HG02798 (cell line): ENCODE results near the gene TMC3.
"Not testable (repeated sequence)": the region's sequence is repeated elsewhere in the genome, so short reads cannot be mapped to it uniquely, and the experiment has no call there.

ENCODE experiments used
- ATAC-seq: cut with Tn5 transposase; IDR thresholded peaks from one replicate; pipeline ENCODE4 v1.9.1; 2021; ENCODE audit warnings: mild to moderate bottlenecking; ENCODE audit not compliant: unreplicated experiment, poor library complexity

TMC3 gene

DNA sequence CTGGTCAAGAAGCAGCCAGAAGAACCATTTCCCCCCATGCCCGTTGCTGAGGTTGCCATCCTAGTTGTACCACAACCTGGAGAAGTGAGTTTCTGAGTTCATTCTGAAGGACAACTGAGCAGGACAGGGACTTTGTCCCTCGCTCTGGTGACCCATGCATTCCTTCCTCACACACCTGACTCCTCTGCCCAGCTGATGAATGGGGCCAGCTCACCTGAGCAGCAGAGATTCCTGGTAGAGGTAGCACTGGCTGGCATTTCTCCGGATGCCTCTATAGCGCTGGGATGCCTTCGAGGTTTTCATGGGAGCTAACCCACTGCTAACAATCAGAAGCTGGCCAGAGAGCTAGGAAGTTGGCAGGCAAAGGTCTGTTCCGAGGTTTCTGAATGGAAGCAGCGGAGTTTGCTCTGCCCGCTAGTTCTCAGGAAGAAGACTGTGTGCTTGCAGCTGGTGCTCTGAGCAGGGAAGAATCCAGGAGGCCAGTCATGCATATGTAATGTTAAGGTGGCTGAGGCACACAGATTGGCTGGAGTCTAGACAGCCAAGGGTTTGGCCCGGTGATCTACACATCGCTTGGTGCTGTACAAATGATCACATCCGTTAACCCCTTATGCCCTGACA is at the start of gene TMC3:
TSS of gene TMC3 (minus strand) at position 439 of the 621 bp plus-strand sequence. CDS start at position 303, 136 bp downstream.
- no peak for ATAC-seq

DNA sequence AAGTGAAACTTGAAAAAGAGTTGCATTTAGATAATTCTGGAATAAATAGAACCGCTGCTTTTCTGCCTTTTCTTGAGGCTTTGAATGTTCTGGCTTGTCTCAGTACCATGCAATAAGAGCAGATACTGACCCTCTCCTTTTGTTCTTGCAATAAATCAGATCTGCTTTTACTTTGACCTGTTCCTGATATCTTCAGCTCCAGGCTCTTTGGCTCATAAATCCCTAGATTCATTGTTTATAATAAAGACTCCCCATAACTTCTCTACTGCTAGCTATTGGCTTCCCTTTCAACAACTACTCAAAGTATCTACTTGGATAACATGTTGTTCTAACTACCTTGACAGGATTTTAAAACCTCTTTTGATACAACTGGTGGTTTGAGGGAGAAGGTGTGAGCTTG is 47.4 kb upstream of the TMC3 start:
- ATAC-seq = no peak

DNA sequence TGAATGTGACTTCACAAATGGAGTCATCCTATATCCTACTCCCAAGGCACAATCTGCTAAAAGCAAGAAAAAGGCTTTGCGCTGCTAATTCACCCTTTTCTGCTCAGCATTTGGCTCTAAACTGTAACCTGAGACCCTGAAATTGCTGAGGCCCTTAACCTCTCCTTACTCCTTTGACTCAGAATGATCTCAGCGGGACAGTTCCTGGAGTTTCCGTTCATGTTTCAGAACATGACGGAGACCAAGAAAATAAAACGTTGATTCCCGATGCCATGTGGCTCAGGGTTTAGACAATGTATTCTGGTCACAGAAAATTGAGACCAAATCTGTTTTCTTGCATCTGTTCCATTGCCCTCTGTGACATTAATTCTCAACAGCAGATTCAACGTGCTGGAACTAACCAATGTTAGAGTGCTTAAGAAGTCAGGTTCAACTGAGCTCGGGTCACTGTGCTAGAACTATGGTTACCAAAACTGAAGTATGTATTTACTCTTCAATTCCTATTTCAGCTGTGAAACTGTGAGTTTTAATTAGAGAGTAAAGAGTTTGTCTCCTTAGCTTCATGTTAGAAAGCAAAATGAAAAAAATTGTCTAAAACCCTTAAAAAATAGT is 45.4 kb upstream of the TMC3 start:
- ATAC-seq = no peak

DNA sequence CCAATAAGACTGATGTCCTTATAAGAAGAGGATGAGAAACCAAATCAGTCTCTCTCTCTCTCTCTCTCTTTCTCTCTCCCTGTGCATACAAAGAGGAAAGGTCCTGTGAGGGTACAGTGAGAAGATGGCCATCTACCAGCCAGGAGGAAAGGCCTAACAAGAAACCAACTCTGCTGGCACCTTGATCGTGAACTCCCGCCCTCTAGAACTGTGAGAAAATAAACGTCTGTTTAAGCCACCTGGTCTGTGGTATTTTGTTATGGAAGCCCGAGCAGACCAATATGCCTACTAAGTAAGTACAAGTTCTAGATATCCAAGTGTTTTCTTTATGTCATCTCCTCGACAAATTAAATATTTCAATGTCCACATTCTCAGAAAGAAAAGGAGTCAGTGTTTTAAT is 44.9 kb upstream of the TMC3 start:
- ATAC-seq = no peak

DNA sequence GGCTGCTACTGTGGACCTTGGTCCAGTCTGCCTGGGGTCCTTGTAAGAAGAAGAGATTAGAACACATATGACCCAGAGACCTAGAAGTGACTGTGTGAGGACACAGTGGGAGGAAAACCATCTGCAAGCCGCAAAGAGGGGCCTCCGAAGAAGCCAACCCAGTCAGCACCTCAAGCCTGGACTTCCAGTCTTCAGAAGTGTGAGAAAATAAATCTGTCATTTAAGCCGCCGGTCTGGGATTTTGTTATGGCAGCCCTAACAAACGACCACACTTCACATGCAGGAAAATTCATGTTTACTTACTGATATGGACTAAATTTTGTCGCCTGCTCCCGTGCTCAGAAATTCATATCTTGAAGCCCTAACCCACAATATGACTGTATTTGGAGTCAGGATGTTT is 44.4 kb upstream of the TMC3 start:
- no peak for ATAC-seq

DNA sequence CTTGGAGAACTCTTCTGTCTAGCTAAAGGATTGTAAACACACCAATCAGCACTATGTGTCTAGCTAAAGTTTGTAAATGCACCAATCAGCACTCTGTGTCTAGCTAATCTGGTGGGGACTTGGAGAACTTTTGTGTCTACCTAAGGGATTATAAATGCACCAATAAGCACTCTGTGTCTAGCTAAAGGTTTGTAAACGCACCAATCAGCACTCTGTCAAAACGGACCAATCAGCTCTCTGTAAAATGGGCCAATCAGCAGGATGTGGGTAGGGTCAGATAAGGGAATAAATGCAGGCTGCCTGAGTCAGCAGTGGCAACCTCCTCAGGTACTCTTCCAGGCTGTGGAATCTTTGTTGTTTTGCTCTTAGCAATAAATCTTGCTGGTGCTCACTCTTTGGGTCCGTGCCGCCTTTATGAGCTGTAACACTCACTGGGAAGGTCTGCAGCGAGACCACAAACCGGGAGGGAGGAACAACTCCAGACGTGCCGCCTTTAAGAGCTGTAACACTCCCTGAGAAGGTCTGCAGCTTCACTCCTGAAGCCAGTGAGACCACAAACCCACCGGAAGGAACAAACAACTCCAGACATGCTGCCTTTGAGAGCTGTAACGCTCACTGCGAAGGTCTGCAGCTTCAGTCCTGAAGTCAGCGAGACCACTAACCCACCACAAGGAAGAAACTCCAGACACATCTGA is 40.4 kb upstream of the TMC3 start:
- not testable (repeated sequence) for ATAC-seq

DNA sequence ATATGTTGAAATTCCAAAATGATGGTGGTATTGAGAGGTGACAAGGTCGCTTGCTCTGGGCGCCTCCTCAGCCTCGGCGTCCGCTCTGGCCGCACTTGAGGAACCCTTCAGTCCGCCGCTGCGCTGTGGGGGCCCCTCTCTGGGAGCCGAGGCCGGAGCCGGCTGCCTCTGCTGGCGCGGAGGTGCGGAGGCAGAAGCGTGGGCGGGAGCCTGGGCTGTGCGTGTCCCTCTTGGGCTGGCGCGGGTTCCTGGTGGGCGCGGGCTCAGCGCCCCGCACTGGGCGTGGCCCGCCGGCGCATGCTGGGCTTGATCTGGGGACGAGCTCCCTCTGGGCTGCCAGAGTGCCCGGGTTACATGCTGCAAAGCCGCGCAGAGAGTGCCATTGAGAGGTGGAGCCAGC is 39.8 kb upstream of the TMC3 start:
- ATAC-seq = no peak

DNA sequence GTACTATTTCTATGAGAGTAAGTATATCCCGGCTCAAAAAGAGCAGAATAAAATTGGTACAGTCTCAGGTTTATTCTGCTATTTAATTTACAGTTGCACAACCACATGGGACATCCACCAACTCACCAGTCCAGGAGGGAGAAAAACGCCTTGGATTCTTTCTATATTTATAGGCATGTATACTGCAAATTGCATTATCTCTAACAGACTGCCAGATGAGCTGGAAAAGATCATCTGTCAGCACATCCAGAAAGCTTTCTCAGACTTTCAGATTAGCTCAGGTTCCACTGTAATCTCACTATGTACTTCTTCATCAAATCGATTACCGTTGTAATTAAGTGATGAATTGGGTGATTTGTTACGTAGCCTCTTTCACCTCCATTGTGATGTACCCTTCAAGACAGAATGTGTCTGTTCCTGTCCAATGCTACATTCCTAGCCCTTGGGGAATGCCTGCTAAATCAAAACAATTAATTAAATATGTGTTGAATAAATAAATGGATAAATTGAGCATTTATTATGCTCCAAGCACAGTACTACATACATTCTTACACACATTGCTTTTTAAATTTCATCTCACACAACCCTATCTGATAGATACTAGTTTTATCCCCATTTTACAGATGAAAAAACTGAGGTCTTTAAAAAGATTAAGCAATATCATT is 38.1 kb upstream of the TMC3 start:
- ATAC-seq = no peak

DNA sequence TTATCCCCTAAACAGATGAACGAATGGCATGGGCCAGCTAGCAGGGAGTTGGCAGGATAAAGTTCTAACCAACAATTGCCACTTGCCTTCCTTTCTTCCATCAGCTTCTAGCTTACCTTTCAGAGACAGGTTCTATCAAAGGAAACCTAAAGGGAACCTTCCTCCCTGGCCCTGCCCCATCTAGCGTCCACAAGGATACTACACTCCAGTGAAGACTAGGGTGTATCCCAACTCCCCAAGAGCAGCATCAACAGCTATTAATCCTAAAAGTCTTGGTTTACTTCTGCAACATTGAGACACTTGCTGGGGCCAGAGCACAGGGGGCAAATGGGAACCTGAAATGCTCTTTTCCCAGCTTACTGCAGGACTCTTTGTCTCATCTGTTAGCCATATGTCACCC is 37.0 kb upstream of the TMC3 start:
- no peak for ATAC-seq

DNA sequence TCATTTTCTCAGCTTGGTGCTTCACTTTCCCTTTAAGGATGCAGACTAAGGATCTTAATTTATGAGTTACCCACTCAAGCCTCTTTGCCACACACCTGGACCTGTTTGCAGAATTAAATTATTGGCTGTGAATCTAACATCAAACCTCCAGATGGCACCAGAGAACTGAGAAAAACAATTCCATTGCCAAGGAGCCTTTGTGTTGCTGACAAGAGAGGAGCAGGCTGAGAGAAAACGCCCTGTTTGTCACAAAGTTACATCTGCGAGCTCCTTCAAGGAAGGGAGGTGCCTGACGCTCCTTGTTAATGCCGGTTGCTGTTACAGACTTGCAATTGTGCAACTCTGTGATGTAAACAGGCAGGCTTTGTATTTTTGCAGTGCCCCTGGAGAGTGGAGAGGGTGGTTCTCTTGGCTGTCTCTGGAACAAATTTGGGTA is 36.3 kb upstream of the TMC3 start:
- ATAC-seq = no peak

DNA sequence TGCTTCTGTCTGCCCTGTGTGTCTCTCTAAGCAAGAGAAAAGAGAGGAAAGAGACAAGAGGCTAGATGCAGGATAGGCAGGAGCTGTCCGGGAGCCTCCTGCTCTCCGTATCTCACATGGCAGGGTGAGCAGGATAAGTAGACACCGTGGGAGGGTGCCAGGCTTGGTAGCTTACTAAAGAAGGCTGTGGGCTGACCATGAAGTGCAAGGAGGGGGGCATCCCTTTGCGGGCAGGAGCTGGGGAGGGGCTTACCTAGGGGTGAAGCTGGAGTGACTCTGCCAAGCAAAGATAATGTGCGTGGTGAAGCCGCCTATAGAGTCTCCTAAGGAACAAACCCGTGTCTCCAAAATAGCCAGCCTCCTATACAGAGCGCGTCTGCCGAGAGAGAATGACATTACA is 33.7 kb upstream of the TMC3 start:
- no peak for ATAC-seq

DNA sequence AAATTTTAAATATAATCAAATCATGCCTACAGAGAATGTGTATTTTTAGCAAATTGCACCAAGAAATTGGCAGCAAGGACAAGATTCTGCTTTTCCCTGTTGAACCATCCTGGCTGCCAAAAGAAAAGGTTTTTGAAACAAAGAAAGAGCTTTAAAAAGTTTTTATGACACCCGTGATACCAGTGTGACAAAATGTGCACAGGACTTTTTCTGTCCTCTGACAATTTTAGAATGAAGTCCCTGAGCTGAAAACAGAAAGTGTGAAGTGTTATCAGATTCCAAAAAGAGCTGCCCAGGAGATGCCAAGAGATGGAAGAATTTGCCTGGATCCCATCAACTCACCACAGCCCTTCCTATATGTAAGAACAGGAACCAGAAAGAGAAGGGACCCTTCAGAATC is 33.2 kb upstream of the TMC3 start:
- no peak for ATAC-seq

DNA sequence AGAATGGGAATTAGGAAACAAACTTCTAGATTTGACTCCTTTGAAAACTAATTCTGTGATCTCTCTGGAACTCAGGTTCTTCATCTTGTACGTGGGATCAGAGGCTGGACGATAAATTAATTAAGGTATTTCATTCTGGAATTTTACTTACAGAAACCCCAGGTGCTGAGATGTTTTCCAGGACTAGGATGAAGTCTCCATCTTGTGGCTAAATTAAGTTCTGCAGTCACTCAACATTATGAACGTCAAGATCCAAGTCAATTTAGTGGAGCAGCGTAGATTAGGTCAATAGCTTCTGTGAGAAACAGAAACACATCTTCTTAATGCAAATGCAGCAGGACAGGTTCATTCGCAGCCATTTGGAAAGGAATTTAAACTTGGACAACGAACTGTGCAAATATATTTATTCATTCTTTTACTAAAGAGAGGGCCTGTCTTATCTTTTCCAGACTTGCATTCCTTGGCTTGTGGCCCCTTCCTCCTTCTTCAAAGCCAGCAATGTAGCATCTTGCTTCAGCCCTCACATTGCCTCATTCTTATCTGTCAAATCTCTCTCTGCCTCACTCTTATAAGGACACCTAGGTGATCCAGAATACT is 26.7 kb upstream of the TMC3 start:
- no peak for ATAC-seq

DNA sequence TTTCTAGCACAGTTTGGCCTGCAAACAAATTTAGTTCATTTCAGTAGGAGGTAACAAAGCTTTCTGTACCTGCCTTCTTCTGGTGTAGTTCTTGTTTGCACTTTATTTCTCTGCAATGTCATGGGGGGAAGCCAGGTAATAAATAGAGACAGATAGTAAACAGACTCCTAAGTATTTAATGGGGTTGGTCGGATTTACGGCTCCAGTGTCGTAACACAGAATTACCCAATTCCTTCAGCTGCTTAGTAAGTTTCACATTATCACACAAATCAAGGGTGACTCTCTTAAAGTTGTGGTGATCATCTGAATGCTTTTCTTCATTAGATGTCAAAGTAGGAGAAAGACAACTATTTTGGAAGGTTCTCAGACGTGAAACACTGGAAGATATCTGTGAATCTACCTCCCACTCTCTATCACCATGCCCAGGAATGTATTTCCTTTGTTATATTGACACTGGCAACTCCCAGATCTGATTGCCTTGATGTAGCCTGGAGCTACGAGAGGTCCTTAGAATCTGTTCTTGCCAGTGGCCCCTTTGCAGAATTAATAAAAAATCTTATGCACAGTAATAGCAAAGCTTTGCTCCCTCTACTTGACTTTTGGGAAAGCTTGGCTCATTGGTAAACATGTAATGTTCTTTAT is 25.0 kb upstream of the TMC3 start:
- ATAC-seq = no peak

DNA sequence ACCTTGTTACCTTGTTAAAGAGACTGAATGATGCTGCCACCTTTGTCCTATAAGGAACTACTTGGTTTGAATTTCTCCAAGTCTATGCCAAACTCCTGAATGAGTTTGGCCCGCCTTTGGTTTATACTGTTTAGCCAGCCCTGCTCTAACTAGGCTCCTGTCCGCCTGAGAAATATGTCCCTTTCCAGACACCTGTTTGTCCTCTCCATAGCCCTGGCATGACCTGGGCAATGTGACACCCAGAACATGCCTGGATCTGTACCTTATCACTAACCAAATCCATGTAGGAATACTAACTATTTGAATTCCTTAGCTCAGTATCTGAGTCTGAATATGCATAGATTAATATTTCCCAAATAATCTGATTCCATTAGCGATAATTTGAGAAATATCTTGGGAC is 24.4 kb upstream of the TMC3 start:
- ATAC-seq = no peak

DNA sequence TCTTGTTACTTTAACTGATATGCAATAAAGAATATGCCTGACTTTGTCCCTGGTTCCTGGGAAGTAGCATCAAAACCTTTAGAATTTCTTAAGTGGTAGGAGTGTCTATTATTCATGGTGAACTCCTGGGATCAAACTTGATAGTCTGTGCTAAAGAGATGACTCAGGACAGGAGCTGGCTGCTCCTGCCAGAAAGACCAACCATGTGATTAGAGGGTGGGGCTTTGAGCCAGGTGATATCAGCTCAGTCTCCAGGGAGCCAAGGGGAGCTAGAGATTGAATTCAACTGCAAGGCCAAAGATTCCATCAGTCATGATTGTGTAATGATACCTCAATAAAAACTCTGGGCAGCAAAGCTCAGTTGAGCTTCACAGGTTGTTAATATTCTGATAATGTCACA is 20.6 kb upstream of the TMC3 start:
- no peak for ATAC-seq

DNA sequence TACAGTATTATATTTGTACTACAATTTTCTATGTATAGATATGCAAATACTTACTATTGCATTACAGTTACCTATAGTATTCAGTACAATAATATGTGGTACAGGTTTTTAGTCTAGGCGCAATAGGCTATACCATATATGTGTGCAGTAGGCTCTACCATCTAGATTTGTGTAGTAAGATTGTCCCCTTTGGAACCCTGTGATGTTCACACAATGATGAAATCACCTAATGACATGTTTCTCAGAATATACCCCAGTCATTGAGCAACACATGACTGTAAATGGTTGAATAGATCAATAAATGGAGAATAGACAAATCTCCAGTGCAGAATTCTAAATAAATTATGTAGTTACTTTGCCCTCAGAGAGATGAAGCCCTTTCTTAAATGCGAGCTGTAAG is 17.6 kb upstream of the TMC3 start:
- ATAC-seq = no peak

DNA sequence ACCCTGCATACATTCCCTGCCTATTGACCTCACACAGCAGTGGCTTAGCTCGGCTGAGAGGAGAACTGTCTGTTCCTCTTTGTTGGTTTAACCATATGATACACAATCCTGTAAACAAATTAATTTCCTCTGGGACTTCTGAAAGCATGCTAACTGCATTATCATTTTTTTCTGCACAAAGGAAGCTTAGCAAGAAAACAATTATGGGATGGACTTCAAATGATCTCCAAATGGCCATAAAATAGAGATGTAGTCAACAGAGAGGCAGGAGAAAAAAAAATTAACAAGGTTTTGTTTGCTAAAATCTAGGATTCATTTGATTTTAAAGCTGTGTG is 14.4 kb upstream of the TMC3 start:
- no peak for ATAC-seq

DNA sequence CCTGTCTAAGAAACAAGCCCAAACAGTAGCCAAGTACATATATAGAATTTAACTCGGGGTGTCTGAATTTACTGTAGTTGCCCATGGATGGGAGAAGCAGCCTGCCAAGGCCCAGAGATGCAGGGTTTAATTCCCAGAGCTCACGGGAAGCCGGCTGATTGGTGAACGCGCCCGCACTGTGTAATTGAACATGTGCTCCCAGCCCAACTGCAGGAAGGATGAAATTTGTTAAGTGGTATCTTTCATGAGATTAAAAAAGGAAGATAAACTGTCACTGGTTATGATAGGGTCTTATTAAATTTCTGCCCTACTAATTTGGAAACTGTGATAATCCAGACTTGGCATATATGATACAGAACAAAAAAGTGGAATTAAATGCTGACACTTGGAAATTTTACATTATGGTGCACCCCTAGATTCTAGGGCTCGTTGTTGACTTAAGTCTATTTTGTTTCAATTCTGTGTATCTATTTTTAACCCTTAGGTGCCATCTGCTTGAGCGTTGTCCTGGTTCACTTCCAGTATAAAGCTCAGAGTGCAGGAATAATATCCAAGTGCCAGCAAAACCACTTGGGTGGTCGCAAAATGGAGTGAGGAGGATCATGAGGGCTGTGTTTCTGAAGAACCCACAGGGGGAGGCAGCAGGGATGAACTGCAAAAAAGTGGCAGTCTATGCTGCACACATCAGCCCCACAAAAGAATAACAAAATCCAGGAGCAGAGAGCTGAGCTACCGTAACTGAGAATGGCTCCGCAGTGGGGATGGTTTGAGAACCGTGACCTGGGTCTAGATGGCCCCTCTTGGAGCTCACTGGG is 13.8 kb upstream of the TMC3 start:
- ATAC-seq = no peak

DNA sequence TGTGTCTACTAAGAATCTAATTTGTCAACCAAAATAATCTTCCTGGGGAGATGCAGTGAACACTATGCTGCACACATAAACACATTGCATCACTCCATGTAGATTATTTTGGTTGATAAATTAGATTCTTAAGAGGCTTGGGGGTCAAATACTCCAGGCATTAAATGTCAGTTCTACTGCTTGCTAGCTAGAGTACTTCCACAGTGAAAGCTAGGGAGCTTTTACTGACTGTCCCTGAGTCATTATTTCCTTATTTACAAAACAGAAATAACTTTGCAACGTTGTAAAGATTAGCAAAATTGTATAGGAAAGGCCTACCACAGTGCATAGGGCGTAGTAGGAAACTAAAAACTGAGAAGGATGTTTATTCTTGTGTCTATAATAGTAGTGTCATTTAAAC is 12.9 kb upstream of the TMC3 start:
- ATAC-seq = no peak
